ENCODE data around the gene PLEKHM1.
A peak's percentile ranks its signal among the peaks of the same experiment; 100 is the strongest.

Gene PLEKHM1

GRCh38 chr17:45426561-45426960 is 64.0 kb downstream of the PLEKHM1 start:
- in situ Hi-C loops (cut with HindIII; ENCODE audit: low sequenced_read_pairs): no loop called here
- no peak overlapping the region for H3K4me3 ChIP-seq (ENCODE audit: low read depth, low read length)
- no peak for TF ChIP-seq CTCF (IDR thresholded peaks at IDR 0.05; ENCODE audit: low read depth, low read length)
- DNase-seq (ENCODE audit: low read depth, low spot score): no peak

GRCh38 chr17:45425984-45426413 is 64.5 kb downstream of the PLEKHM1 start:
- in situ Hi-C loops (cut with HindIII; ENCODE audit: low sequenced_read_pairs): no loop called here
- DNase-seq (ENCODE audit: low read depth, low spot score): no peak
- no peak for TF ChIP-seq CTCF (IDR thresholded peaks at IDR 0.05; ENCODE audit: low read depth, low read length)
- H3K4me3 ChIP-seq (ENCODE audit: low read depth, low read length): no peak overlapping the region

- DNase-seq (ENCODE audit: low read depth, low spot score): peak; percentile 68
- in situ Hi-C loops (cut with HindIII; ENCODE audit: low sequenced_read_pairs): no loop called here
- no peak overlapping the region for H3K4me3 ChIP-seq (ENCODE audit: low read depth, low read length)
- TF ChIP-seq CTCF (IDR thresholded peaks at IDR 0.05; ENCODE audit: low read depth, low read length): peak; percentile 61
These were observed 65.2 kb downstream of the PLEKHM1 start for GRCh38 chr17:45425125-45425983.

- TF ChIP-seq CTCF (IDR thresholded peaks at IDR 0.05; ENCODE audit: low read depth, low read length): no peak
- in situ Hi-C loops (cut with HindIII; ENCODE audit: low sequenced_read_pairs): no loop called here
- H3K4me3 ChIP-seq (ENCODE audit: low read depth, low read length): no peak overlapping the region
- no peak for DNase-seq (ENCODE audit: low read depth, low spot score)
These were observed 65.8 kb downstream of the PLEKHM1 start for GRCh38 chr17:45424769-45425124.

- in situ Hi-C loops (cut with HindIII; ENCODE audit: low sequenced_read_pairs): no loop called here
- TF ChIP-seq CTCF (IDR thresholded peaks at IDR 0.05; ENCODE audit: low read depth, low read length): no peak
- H3K4me3 ChIP-seq (ENCODE audit: low read depth, low read length): no peak overlapping the region
- DNase-seq (ENCODE audit: low read depth, low spot score): no peak
These were observed 66.6 kb downstream of the PLEKHM1 start for GRCh38 chr17:45423975-45424335.

GRCh38 chr17:45423304-45423974 is 67.1 kb downstream of the PLEKHM1 start:
- no peak for DNase-seq (ENCODE audit: low read depth, low spot score)
- TF ChIP-seq CTCF (IDR thresholded peaks at IDR 0.05; ENCODE audit: low read depth, low read length): no peak
- no peak overlapping the region for H3K4me3 ChIP-seq (ENCODE audit: low read depth, low read length)
- in situ Hi-C loops (cut with HindIII; ENCODE audit: low sequenced_read_pairs): no loop called here

Measured in astrocyte of the spinal cord (primary cell).